HepG2 (cell line): ENCODE results near the gene LONP1. TPM values are rescaled to one million over a fixed set of nuclear protein-coding genes. Genes with fewer than 3 reads are reported as not detected.

Source experiments
- CC2D1A ChIP-seq: sonication (generic); formaldehyde crosslinking; IDR thresholded peaks from 2 replicates; pipeline ENCODE4 v1.8.1; 2023; ENCODE audit warnings: mild to moderate bottlenecking, missing genetic modification reagents
- EZH2 ChIP-seq: conservative IDR thresholded peaks from 2 replicates; pipeline ENCODE4 v1.6.1; 2012; ENCODE audit warnings: mild to moderate bottlenecking, low read depth, low read length, moderate library complexity
- GTF2F1 ChIP-seq: fragments of 150-350 bp; IDR thresholded peaks from 2 replicates; pipeline ENCODE4 v1.6.1; 2014; ENCODE audit warnings: low read length
- PCBP2 ChIP-seq: fragments of 200-400 bp; formaldehyde crosslinking; optimal IDR thresholded peaks from 2 replicates; pipeline ENCODE3; 2018; ENCODE audit warnings: low read length, low read depth; ENCODE audit not compliant: poor library complexity, severe bottlenecking
- SRY ChIP-seq: sonication (generic); formaldehyde crosslinking; IDR thresholded peaks from 2 replicates; pipeline ENCODE4 v1.8.0; 2022; ENCODE audit warnings: mild to moderate bottlenecking, missing genetic modification reagents
- TMF1 ChIP-seq: sonication (generic); formaldehyde crosslinking; IDR thresholded peaks from 2 replicates; pipeline ENCODE4 v1.8.1; 2022; ENCODE audit warnings: low read depth, missing genetic modification reagents
- TRIM24 ChIP-seq: sonication (generic); formaldehyde crosslinking; IDR thresholded peaks from 2 replicates; pipeline ENCODE4 v1.8.0; 2022; ENCODE audit warnings: mild to moderate bottlenecking, missing genetic modification reagents
- ZBTB1 ChIP-seq: sonication (generic); formaldehyde crosslinking; IDR thresholded peaks from 2 replicates; pipeline ENCODE4 v1.4.0; 2020; ENCODE audit warnings: missing genetic modification reagents, borderline replicate concordance
- ZNF34 ChIP-seq: sonication (generic); formaldehyde crosslinking; IDR thresholded peaks from 2 replicates; pipeline ENCODE4 v1.4.0; 2020; ENCODE audit warnings: mild to moderate bottlenecking, missing genetic modification reagents, borderline replicate concordance
- ZNF660 ChIP-seq: sonication (generic); formaldehyde crosslinking; IDR thresholded peaks from 2 replicates; pipeline ENCODE4 v1.5.1; 2020; ENCODE audit warnings: mild to moderate bottlenecking, low read depth, missing genetic modification reagents, borderline replicate concordance
- polyA plus RNA-seq, 8 experiments: library from polyadenylated mRNA; depleted of rRNA in 3 of 8; stranded (reverse) in 7 of 8; unstranded in 1 of 8; fragments of >200 nt; fragmentation: Illumina TruSeq in 4 of 8; extraction: Trizol in 4 of 8; gene quantifications; 2 replicates each; pipeline versions ENCODE4 v1.2.1 to v1.2.3, GENCODE V29; 2011 to 2016; ENCODE audit warnings: low read depth in 4 of 8, missing spikeins in 1 of 8, mixed read lengths in 1 of 8; ENCODE audit not compliant: insufficient read depth in 1 of 8
- total RNA-seq, 5 experiments: library from RNA; depleted of rRNA; stranded (reverse); fragments of >200 nt; fragmentation: Illumina TruSeq; extraction: Trizol; gene quantifications; 2 replicates each; pipeline ENCODE4 v1.2.3, GENCODE V29; 2016; ENCODE audit warnings: low read depth in 1 of 5
- TF ChIP-seq, protein P1 (sequence below): sonication (generic); formaldehyde crosslinking; conservative IDR thresholded peaks from 2 replicates; pipeline ENCODE4 v1.5.0; 2020; ENCODE audit warnings: missing genetic modification reagents
- TF ChIP-seq, protein P2 (sequence below): sonication (generic); formaldehyde crosslinking; IDR thresholded peaks from 2 replicates; pipeline ENCODE4 v1.4.0; 2020; ENCODE audit warnings: mild to moderate bottlenecking, missing genetic modification reagents
- TF ChIP-seq, protein P3 (sequence below): sonication (generic); formaldehyde crosslinking; IDR thresholded peaks from 2 replicates; pipeline ENCODE4 v1.9.0; 2021; ENCODE audit warnings: missing genetic modification reagents, borderline replicate concordance
- TF ChIP-seq, protein P4 (sequence below): IDR thresholded peaks from 2 replicates; pipeline ENCODE4 v1.6.1; 2016

Gene LONP1
- total and polyA plus RNA-seq, 2 of the 13 experiments (the other 11 are each of a cell fraction or from before 2014, with no cell fraction given): 59.5 to 76.8 TPM

DNA sequence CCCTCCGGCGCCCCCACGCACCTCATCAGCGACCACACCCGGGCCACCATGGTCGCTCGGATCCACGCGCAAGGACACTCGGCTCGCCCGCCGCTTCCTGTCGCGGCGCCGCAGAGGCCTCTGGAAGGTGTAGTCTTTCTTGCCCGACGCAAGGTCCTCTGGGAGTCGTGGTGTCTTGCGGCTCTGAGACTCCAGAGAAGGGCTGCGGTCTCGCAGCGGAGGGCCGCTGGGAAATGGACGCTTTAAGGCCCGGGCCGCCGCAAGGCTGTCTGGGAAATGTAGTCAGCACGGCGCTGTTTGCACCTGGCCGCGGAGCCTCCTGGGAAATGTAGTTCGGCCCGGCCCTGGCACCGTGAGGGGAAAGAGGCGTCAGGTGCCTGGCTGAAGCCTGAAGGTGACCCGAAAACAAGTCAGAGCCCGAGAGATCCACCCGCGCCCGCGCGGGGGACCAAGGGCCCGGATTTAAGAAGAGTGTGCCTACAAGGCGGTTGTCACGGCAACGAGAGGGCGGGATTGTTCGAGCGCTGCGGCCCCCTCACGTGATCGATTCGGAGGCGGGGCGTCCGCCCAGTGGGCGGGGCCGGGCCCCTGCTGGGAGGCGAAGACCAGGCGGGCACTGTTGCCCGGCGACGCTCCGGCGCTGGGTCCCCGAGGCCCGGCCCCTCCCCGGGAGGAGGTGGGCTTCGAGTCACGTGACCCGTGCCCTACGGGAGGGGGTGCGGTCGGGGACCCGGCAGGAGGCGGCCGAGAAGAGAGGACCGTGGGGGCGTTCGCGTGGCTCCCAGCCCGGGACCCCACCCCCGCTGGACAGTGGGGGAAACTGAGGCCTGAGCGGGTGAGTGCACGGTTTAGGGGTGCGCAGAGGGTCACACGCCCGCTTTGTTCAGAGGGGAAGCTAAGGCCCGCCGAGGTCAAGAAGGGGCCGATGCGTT, 39.2 kb downstream of the LONP1 start, which contains the start of the genes HSD11B1L and MICOS13 (continued):
- TF ChIP-seq, protein P1, sequence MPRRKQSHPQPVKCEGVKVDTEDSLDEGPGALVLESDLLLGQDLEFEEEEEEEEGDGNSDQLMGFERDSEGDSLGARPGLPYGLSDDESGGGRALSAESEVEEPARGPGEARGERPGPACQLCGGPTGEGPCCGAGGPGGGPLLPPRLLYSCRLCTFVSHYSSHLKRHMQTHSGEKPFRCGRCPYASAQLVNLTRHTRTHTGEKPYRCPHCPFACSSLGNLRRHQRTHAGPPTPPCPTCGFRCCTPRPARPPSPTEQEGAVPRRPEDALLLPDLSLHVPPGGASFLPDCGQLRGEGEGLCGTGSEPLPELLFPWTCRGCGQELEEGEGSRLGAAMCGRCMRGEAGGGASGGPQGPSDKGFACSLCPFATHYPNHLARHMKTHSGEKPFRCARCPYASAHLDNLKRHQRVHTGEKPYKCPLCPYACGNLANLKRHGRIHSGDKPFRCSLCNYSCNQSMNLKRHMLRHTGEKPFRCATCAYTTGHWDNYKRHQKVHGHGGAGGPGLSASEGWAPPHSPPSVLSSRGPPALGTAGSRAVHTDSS (CRISPR knock-in tag): 0 out of 2 replicates have a peak, but pooled peaks have one; percentile 56
- TF ChIP-seq, protein P2, sequence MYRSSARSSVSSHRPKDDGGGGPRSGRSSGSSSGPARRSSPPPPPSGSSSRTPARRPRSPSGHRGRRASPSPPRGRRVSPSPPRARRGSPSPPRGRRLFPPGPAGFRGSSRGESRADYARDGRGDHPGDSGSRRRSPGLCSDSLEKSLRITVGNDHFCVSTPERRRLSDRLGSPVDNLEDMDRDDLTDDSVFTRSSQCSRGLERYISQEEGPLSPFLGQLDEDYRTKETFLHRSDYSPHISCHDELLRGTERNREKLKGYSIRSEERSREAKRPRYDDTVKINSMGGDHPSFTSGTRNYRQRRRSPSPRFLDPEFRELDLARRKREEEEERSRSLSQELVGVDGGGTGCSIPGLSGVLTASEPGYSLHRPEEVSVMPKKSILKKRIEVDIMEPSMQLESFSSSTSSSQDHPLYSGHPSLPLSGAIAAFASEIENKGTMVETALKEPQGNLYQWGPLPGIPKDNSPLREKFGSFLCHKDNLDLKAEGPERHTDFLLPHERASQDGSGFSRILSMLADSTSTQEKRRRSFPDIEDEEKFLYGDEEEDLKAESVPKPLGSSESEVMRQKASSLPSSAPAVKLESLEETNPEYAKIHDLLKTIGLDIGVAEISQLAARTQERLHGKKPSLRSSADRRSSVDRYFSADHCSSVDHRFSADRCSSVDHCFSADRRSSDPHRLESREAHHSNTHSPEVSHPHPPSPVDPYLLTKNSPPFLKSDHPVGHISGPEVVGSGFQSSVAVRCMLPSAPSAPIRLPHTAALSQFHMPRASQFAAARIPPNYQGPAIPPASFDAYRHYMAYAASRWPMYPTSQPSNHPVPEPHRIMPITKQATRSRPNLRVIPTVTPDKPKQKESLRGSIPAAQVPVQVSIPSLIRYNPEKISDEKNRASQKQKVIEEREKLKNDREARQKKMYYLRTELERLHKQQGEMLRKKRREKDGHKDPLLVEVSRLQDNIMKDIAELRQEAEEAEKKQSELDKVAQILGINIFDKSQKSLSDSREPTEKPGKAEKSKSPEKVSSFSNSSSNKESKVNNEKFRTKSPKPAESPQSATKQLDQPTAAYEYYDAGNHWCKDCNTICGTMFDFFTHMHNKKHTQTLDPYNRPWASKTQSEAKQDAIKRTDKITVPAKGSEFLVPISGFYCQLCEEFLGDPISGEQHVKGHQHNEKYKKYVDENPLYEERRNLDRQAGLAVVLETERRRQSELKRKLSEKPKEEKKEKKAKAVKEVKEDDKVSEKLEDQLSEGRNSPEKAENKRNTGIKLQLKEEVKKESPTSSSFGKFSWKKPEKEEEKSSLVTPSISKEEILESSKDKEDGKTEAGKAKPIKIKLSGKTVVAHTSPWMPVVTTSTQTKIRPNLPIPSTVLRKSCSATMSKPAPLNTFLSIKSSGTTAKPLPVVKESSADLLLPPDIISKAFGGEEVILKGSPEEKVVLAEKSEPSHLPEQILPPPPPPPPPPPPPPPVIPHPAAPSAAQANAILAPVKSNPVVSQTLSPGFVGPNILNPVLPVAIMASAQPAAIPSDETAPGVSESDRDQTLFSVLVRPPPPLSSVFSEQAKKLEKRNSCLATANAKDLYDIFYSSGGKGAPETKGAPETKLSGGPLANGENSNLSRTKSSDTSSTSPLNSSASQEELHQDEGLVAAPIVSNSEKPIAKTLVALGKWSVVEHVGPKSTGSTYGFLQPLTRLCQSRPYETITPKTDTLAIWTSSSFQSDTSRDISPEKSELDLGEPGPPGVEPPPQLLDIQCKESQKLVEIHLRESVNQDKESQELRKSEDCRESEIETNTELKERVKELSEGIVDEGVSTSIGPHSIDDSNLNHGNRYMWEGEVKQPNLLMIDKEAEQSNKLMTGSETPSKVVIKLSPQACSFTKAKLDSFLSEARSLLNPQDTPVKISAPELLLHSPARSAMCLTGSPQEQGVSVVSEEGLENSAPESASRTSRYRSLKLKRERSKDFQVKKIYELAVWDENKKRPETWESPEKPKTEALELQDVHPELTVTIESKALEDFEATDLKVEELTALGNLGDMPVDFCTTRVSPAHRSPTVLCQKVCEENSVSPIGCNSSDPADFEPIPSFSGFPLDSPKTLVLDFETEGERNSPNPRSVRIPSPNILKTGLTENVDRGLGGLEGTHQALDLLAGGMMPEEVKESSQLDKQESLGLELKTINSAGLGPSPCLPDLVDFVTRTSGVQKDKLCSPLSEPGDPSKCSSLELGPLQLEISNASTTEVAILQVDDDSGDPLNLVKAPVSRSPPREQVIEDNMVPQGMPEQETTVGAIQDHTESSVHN (CRISPR knock-in tag): no peak
- TF ChIP-seq, protein P3, sequence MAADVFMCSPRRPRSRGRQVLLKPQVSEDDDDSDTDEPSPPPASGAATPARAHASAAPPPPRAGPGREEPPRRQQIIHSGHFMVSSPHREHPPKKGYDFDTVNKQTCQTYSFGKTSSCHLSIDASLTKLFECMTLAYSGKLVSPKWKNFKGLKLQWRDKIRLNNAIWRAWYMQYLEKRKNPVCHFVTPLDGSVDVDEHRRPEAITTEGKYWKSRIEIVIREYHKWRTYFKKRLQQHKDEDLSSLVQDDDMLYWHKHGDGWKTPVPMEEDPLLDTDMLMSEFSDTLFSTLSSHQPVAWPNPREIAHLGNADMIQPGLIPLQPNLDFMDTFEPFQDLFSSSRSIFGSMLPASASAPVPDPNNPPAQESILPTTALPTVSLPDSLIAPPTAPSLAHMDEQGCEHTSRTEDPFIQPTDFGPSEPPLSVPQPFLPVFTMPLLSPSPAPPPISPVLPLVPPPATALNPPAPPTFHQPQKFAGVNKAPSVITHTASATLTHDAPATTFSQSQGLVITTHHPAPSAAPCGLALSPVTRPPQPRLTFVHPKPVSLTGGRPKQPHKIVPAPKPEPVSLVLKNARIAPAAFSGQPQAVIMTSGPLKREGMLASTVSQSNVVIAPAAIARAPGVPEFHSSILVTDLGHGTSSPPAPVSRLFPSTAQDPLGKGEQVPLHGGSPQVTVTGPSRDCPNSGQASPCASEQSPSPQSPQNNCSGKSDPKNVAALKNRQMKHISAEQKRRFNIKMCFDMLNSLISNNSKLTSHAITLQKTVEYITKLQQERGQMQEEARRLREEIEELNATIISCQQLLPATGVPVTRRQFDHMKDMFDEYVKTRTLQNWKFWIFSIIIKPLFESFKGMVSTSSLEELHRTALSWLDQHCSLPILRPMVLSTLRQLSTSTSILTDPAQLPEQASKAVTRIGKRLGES (CRISPR knock-in tag): no peak
- TF ChIP-seq ZNF34 (CRISPR knock-in tag) (no peak; the same call in 1 of the 2 replicates), TMF1 (CRISPR knock-in tag) (no peak), CC2D1A (no peak), GTF2F1 (no peak), TRIM24 (CRISPR knock-in tag) (no peak), PCBP2 (no peak), ZBTB1 (no peak), EZH2 (no peak), ZNF660 (CRISPR knock-in tag) (no peak), SRY (no peak)
- TF ChIP-seq, protein P4, sequence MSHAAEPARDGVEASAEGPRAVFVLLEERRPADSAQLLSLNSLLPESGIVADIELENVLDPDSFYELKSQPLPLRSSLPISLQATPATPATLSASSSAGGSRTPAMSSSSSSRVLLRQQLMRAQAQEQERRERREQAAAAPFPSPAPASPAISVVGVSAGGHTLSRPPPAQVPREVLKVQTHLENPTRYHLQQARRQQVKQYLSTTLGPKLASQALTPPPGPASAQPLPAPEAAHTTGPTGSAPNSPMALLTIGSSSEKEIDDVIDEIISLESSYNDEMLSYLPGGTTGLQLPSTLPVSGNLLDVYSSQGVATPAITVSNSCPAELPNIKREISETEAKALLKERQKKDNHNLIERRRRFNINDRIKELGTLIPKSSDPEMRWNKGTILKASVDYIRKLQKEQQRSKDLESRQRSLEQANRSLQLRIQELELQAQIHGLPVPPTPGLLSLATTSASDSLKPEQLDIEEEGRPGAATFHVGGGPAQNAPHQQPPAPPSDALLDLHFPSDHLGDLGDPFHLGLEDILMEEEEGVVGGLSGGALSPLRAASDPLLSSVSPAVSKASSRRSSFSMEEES: peak; percentile 56
